ENCODE data around the gene ABHD15.

Gene ABHD15

DNA sequence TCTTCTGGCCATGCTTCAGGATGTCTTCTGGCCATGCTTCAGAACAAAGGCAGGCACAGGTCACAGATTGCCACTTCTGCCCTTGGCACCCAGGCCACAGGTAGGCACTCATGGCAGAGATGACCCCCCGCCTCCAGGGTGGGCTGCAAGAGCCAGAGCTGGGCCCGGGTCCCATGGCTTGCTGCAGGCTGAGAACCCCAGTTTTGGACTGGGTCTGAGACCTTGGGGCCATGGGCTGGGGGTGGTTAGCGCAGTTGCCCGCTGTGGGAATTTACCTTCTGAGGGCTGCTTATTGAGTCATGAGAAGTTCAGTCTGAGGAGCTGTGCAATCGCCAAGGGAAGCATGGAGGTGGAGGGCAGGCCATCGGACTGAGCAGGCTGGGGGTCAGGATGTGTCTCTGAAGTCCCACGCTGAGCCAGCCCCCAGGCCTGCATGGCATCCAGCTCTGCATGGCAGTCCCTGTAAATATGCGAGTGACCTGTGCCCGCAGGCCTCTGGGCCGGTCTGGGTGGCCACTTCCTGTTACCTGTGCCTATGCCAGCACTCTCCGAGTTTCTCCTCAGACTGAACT lies 27.8 kb upstream of the ABHD15 start:
- no peak for DNase-seq

DNA sequence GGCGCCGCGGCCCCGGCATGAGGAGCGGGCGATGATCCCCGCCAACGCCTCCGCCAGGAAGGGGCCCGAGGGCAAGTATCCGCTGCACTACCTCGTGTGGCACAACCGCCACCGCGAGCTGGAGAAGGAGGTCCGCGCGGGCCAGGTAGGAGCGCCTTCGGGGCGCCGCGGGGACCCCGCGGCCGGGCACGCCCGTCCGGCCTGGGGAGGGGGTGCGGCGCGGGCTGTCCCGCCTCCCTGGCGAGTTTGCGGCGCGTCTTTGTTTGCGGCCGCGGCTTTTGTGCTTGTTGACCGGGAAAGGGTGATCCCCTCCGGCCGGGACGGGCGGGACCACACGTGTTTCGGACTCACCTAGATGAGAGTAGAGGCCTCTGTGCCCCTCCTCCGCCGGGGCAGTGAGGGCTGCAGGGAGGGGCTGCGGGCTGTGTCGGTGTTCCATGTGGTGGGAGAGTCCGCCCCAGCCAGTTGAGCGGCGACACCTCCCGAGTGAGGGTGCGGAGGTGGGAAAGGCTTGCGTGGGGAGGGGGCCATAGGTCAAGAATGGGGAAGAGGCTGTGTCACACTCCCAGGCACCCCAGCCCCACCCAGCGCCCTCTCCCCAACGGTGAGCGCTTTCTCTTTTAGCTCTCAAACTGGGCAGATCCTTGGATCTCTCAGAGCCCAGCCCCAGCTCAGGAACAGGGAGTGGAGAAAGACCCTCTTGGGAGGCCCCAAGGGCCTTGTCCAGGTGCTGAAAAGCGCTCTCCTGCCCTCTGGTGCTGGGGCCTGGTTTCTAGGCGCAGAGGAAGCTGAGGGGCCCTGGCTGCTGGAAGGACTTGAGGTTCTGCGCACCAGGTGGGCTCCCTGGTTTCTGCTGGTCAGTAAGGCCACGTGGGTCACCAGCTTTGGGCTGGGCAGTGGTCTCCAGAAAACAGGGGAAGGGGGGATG lies 27.0 kb upstream of the ABHD15 start:
- DNase-seq = peak; percentile 30 to 69 (median 65)

DNA sequence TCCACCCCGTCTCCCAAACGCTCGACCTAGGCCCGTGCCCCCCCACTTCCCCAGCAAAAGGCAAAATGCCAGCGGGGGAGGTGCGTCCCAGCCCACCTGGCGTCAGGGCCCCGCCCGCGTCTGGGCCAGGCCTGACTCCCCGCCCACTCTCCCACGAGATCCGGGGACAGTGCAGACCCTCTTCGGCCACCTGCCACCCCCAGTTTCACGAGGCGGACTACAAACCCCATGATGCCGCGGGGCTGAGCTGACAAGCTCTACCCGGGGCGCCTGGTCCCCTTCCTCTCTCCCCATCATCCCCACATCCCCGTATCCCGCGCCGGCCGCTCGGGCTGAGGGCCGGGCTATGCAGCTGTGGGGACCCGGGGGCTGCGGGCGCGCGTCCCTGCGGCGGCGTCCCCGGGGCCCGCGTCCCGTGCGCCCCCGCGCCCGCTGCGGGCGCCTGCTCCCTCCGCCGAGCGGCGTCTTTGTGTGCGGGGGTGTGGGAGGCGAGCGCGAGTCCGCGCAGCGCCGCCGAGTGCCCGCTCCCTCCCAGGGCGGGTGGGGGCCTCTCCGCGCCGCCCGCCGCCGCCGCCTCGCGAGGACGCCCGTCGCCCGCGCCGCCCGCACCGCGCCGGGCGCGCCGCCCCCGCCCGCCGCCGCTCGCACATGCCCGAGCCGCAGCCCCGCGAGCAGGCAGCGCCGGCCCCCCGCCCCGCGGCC lies 26.2 kb upstream of the ABHD15 start, which contains the start of gene ANKRD13B:
TSS of gene ANKRD13B (plus strand) at position 283 of the 702 bp plus-strand sequence. CDS start 490 bp downstream, outside the sequence.
- DNase-seq = peak; percentile 37 to 74 (median 69)

DNA sequence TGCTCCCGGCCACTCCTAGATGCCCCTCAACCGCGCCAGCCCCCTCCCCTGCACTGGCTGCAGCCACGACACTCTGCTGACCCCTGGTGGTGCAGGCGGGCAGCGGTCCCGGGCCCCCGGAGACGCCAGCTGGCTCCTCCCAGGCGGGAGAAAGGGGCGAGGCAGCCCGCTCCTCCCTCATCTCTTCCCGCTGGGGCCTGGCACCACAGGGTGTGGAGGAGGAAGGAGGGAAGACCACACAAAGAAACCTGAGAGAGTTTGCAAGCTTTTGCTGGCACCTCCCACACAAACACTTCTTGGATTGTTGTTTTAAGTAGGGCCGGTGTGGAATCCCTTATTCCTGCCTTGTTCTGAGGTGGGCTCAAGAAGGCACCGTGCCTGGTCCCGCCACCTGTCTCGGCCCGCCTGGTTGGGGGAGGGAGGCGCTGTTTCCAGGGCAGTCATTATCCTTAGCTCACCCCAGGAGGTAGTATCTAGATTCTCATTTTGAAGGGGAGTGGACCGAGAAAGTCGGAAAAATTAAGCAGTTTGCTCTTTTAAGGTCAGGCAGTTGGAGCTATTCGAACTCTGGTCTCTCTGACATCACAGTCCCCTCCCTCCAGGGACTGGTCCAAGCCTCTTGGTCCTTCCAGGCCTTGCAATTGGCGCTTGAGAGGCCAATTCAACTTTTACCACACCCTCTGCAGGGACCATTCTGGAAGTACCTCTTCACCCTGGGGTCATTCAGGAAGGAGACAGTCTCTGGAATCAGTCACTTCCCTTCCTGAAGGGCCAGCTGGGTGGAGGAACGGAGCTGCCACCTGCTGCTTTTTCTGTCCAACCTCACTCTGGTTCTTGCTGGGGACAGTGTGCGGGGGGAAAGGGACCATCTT lies 25.1 kb upstream of the ABHD15 start:
- DNase-seq = peak; percentile 87 to 95 (median 92)

DNA sequence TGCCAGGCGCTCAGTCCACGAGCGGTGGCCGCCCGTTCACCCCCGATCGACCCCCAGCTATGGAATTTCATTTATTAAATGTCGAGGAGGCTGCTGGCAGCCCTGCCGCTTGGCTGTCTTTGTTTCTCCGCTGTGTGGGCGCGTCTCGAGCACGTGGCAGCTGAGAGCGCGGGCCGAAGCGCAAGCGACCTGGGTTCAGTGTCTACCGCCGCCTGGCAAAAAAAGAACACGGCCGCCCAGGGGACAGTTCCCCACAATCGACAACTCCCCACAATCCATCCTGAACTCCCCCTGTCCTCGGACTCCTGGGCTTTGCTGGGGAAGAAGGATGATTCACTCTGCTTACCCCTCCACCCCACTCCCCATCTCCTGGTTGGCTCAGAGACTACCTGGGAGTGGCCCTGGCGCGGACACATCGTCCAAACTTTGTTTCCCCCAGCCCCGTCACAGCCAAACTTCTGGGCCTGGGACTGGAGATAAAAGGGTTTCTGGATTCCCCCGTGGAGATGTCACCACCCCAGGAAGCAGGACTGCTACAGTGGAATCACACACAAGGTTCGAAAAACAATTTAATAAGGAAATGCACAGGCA lies 24.4 kb upstream of the ABHD15 start:
- peak in 2 of 3 experiments; percentile 84 to 90 for DNase-seq

DNA sequence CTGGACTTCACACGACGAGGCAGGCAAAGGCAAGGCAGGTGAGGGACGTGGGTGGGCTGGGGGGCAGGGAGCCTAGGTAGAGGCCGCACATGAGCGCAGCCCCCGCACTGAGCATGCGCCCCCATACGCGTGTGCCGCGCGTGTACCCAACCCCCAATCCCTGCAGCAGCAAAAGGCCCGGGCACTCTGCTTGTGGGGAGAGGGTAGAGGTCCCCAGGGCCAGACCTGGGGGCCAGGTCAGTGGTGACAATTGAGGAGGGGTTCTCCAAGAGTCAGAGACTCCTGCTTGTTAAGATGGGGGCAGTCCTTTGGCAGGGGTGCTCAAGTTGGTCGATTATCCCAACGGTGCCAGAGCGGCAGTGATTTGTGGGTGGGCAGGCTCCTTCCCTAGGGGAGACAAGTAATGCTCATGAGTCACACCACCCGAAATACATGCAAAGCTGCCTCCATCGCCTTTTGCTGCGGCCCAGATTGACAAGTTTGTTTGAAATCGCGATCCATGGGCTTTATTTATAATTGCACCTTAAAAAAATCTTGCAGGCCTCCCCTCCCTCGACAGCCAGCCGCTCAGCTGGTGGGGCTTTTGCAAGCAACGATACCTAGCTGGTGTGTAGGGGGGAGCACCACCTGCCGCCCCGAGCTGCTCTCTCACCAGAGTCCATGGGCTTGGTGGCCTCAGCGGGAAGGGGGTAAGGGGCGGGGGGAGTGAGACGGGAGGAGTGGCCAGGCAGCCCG lies 23.7 kb upstream of the ABHD15 start:
- DNase-seq = peak in 2 of 3 experiments; percentile 78 to 84

DNA sequence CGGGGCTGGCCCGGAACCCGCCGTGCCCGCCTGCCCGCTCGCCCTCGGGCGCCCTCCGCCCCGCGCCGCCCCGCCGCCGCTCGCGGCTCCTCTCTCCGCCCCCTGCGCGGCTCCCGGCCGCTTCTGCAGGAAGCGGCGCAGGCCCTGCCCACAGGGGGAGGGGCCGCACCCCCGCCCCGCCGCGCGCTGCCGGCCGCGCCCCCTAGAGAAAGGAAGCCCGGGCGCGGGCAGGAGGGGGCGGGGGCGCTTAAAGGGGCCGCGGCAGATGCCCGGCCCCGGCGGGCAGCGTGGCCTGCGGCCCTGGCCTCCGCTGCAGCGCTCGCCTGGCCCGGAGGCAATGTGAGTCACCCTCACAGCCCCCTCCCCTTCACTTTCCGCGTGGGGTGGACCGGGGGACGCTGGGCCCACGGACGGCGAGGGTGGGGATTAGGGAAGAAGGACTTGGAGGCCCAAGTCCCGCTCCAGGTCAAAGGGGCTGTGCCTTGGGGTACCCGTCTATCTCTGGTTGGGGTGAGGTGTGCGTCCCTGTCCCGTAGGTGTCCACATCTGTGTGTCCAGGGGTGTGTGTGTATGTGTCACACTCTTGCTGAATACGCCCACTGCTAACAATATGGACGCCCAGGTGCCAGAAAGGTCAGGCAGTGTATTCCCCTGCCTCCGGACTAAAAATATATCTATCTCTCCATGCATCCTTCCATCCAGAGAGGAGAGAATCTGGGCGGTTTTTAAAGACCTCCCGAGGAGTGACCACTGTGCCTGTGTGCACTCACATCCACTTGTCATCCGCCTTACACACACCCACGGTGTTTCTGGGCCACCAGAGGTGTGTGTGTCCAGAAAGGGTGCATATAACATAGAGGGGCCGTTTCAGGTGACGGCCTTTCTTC lies 22.9 kb upstream of the ABHD15 start, which contains the start of gene GIT1:
TSS of gene GIT1 (minus strand) at position 125 of the 887 bp plus-strand sequence. CDS start 270 bp downstream, outside the sequence.
- peak; percentile 90 to 91 (median 91) for DNase-seq

DNA sequence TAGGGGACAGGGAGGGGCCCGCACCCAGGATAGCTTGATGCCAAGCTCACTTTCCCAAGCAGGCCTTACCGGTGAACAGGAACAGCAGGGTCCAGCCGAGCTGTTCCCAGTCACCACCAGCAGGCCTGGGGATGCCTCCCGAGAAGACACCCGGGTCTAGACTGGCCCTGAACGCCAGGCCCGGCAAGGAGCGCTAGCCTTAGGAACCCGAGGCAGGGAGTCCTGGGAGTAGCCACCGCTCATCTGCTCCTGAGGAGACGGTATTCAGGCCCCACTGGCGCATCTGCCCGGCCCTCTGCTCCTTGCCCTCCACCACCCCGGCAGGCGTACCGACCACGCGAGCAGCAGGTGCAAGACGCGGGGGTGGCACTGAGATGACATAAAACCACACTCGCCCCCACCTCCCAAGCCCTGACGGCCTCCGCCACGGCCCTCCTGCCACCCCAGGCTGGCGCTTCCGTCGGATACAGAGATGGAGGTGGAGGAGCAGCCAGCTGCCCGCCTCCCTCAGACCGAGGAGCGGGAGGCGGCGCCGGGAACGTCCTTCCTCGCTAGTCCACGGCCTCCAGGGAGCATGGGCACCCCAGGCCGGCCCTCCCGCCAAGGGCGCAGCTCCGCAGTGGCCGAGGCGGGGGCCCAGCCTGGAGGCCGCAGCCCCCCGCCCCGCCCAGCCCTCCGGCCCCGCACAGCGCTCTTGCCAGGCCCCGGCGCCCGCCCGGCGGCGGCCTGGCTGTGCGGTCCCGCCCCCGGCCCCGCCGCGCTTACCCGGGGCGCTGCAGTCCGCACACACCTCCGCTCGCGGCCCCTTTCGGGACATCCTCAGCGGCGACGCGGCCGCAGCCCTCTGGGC lies 21.9 kb upstream of the ABHD15 start:
- DNase-seq = peak; percentile 46 to 70 (median 58)

DNA sequence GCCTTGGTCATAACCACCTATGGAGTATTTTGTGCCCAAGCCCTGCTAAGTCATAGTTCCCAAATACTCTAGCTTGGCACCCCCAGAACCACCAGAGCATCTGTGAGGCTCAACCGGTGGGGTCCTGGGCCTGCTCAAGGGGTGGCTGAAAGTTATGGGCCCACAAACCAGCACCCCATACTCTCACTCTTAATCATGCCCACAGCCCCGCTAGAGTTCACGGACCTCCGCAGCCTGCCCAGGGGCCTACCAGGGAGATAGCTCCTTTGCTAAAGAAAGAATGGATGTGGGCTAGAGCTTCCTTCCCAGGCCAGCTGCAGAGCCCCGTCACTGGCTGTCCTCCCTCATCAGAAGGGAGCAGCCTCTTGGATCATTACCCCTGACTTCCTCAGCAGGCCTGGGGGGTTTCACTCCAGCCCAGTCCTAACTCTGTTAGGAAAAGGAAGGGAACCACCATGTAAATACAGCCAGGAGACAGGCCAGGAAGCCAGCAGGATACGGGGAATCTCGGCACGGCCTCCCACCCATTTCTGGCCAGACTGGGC lies 21.3 kb upstream of the ABHD15 start:
- peak in 1 of 3 experiments; percentile 32 for DNase-seq

DNA sequence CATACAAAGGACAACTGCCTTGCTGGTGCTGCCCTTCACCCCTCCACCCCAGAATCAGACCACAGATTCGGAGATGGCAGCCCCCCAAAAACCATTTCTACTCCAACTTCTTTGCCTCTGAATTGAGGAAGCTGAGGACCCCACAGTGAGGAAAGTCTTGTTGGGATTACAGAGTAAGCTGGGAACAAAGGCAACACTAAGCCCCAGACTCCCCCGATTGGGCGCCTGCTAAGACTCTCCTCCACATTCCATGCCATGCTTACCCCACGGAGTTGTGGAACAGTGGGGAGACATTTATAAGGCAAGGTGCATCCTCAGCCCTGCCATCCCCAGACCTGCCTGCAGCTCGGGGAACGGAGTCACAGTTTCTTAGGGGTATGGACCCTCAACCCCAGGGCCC lies 20.8 kb upstream of the ABHD15 start:
- no peak for DNase-seq

DNA sequence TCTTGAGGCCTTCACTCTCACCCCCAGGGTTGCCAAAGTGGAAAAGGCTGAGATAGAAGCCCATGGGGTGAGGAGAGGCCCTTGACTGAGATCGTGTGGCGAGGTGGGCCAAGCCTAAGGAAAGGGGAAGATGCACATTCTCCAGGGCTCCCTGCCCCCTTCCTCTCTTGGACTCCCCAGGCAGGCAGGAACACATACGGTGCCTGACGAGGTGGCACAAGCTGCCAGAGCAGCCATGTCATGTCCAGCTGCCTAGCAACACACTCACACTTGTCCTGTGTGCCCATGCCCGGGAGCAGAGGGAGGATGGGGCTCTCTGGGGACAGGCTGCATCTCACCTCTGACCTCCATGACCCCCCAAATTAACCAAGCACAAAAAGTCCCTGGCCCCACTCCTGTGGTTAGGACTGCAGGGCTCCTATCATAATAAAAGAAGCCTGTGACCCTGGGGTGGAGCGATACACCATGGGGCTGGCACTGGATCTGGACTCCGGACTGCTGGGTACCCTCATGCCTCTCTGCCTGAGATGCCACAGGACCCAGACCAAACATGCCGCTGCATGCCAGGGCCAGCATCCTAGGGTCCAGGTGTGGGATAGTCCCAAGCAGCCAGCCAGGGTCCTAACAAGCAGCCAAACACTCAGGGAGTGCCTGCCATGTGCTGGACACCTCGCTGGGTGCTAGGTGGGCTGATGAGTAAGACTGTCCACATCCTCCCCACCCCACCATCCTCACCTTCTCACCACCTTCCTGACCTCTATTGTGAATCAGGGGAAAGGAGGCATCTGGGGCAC lies 20.0 kb upstream of the ABHD15 start:
- DNase-seq = no peak

DNA sequence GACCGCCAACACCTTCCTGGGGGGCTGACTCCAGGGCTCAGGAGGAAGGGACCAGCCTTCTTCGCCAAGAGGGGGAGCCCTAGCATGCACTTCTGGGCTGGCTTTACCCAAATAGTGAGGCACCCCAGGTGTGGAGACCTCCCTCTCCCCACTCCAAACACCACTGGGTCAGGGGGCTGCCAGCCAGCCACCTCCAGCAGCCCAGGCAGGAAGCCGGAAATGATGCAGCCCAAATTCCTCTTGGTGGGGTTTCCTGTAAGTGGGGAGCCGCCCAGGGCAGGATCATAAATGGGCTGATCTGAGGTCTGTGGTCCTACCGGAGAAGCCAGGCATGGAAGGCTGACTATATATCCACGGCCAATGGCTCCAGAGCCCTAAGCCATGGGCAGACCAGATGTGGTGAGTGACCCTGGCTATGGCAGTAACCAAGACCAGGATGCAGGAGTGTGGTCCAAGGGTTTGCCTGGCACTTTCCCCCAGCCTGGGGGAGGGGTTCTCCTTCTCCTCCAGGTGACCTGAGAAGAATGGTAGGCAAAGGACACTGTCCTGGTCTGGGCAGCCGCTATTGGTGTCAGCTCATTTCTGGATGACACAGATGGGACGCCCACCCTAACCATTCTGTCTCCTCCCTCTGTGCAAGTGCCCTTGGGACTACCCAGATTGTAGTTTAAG lies 18.4 kb upstream of the ABHD15 start:
- no peak for DNase-seq

DNA sequence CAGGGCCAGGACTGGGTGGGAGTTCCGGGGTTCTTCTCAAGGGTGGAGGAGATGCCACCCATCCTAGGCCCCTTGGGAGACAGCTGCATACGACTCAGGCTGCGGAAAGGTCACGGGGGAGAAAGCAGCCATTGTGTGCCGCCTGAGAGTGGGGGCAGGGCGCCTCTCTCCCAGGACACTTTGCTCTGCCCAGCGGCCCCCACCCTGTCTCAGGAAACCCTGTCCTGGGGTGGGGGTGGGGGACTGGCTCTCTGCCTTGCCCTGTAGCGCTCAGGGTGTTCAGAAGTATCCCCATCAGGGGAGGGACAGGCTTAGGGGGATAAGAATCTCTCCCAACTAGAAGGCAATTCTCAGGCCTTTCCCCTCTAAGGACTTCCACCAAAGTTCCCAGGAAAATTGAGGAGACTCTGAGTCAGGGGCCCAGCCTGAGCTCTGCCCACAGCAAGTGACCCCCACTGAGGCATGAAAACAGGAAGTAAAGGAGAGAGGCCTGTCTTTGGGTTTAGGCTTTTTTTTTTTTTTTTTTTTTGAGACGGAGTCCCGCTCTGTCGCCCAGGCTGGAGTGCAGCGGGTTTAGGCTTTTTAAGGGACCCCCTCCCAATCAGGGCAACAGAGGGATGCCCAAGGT lies 17.7 kb upstream of the ABHD15 start:
- DNase-seq = no peak

DNA sequence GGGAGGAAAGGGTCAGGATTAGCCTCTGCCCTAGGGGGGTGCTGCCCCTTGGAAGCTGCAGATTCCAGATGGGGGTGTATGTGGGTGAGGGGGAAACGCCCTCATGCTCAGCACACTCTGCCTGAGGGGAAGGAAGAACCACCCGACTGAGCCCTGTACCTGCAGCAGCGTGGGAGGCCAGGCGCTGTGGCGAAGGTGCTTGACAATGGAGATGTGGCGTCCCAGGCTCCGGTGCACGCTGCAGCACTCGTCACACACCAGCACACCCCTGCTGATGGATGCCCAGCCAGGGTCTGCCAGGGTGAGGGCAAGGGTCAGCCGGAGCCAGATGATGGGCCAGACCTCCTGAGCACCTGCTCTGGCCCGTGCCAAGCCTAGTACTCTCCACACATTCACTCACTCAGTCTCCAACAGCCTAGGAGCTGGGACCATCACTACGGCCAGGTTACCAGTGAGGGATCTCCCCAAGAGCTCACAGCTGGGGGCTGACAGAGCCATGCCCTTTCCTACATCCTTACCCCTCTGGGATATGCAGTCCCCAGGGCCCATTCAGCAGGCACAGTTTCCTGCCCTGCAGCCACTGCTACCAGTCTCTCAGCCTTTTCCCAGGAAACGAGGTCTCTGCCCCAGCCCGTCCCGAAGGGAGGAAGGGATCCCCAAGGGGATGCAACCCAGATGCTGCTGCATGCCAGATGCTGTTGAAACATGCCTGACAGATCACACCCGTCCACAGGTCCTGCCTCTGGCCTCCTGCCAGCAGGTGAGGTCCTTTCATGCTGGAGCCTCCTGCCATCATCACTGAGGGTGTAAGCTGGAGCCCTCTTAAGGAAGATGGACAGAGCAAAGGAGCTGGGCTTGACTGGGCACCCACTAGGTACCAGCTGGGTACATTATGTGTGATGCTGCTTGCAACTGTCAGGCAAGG lies 16.7 kb upstream of the ABHD15 start:
- peak in 1 of 3 experiments; percentile 7 for DNase-seq

DNA sequence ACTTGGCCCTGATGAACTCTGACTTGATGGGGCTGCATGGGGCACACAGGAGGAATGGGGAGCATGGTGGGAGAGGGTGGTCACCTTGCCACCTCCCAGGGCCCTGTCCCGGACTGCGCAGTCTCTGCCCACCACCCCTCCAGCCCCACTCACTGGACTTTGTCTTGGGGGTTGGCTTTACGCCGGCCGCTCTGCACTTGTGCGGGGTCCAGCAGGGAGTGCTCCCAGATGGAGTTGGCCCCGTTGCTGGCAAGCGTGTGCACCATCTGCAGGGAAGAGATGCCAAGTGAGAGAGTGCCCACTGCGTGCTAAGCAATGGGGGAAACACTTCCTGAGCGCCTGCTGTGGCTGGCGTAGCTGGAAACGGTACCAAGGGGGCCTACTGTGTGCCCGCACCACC lies 15.9 kb upstream of the ABHD15 start:
- DNase-seq = no peak

Measured in NCI-H1417 (cell line).